Colonic mucosa (tissue), 4 donors: ENCODE results near the gene DNPEP. TPM values are rescaled to one million over a fixed set of nuclear protein-coding genes. Genes with fewer than 3 reads are reported as not detected.
"Not testable (repeated sequence)": the region's sequence is repeated elsewhere in the genome, so short reads cannot be mapped to it uniquely, and the experiment has no call there.

Source experiments
- DNase-seq: peaks from one replicate; pipeline ENCODE4 v3.0.0-alpha.2; 2020
- H3K27ac ChIP-seq: fragments of 200-600 bp; one replicate; pipeline ENCODE4 v1.8.0; 2021
- H3K27me3 ChIP-seq: fragments of 200-600 bp; one replicate; pipeline ENCODE4 v1.8.0; 2021
- H3K36me3 ChIP-seq: fragments of 200-600 bp; one replicate; pipeline ENCODE4 v1.8.0; 2021
- H3K4me1 ChIP-seq: fragments of 200-600 bp; one replicate; pipeline ENCODE4 v1.8.0; 2021; ENCODE audit warnings: mild to moderate bottlenecking
- H3K4me3 ChIP-seq: fragments of 200-600 bp; one replicate; pipeline ENCODE4 v1.8.0; 2021
- H3K9ac ChIP-seq, 2 donors: one replicate each; pipeline ENCODE4 v1.7.0; 2013; ENCODE audit warnings: control low read depth in 2 of 2, low read depth in 2 of 2, low read length in 2 of 2
- H3K9me3 ChIP-seq: fragments of 200-600 bp; one replicate; pipeline ENCODE4 v1.8.0; 2021
- intact Hi-C: fragments of 100-400 bp; cut with DNase I; formaldehyde crosslinking; loops from one replicate; pipeline ENCODE4 v1.14.1; 2022
- total RNA-seq, 2 donors: library from RNA; stranded (reverse); fragmentation: NEBNext Ultra II Directional in 1 of 2; extraction: Animal tissue kit (Norgen Biotek cat#: 25700) in 1 of 2; gene quantifications; one replicate each; pipeline ENCODE4 v1.2.1, GENCODE V29; 2021
- TF ChIP-seq, protein P1 (sequence below): fragments of 200-600 bp; IDR thresholded peaks from one replicate; pipeline ENCODE4 v1.8.0; 2022; ENCODE audit warnings: antibody characterized with exemption, mild to moderate bottlenecking
- donor health status: healthy.
- donor health status: DM: no; HTN: no; CAD: no.
- donor health status: DM: no; HTN: no; CAD: no.

Gene DNPEP
- total RNA-seq, 2 donors from 2014 or later, result 96.1 to 96.7 TPM

DNA sequence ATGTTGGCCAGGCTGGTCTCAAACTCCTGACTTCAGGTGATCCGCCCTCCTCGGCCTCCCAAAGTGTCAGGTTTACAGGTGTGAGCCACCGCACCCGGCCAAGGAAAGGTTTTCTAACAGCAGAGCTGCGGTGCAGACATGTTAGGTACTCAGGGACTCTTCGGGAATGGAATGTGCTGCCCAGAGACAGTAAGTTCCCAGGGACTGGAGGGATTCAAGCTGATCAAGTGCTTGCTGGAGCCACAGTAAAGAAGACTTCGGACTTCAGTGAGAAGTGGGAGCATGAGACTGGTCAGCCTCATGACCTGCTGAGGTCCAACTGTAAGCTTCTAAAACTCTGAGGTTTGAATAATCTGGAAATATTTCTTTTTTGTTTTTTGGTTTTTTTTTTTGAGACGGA is 22.7 kb upstream of the DNPEP start:
- H3K9ac ChIP-seq, result no peak overlapping the region
- intact Hi-C loops, result no loop called here
- H3K4me1 ChIP-seq, result no peaks in the 10 kb centered on the region
- TF ChIP-seq, protein P1, sequence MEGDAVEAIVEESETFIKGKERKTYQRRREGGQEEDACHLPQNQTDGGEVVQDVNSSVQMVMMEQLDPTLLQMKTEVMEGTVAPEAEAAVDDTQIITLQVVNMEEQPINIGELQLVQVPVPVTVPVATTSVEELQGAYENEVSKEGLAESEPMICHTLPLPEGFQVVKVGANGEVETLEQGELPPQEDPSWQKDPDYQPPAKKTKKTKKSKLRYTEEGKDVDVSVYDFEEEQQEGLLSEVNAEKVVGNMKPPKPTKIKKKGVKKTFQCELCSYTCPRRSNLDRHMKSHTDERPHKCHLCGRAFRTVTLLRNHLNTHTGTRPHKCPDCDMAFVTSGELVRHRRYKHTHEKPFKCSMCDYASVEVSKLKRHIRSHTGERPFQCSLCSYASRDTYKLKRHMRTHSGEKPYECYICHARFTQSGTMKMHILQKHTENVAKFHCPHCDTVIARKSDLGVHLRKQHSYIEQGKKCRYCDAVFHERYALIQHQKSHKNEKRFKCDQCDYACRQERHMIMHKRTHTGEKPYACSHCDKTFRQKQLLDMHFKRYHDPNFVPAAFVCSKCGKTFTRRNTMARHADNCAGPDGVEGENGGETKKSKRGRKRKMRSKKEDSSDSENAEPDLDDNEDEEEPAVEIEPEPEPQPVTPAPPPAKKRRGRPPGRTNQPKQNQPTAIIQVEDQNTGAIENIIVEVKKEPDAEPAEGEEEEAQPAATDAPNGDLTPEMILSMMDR, result no peak
- DNase-seq, result no peak
- H3K36me3 ChIP-seq, result no peaks in the 10 kb centered on the region
- no peak overlapping the region for H3K4me3 ChIP-seq
- H3K27me3 ChIP-seq, result no peaks in the 10 kb centered on the region
- no peaks in the 10 kb centered on the region for H3K9me3 ChIP-seq
- no peak overlapping the region for H3K27ac ChIP-seq

DNA sequence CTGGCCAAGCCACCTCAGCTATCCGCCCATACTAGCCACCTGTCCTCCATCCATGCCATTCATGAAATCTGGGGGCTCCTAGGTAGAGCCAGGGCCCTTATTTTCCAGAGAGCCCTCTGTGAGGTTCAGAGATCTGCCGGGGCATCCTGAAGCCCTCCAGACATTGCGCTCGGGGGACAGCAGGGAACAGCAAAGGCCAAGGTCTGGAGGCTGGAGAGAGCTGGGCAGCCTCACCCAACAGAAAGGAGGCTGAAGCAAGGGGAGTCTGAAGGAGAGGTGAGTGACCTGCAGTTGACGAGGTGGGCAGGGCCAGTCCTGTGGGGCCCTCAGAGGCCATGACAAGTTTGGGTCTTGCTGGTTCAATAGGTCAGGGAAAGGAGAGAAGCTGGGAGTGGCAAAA is 21.9 kb upstream of the DNPEP start:
- DNase-seq, result no peak
- Histone ChIP-seq H3K27ac (no peak overlapping the region), H3K9me3 (no peaks in the 10 kb centered on the region), H3K9ac (no peak overlapping the region), H3K4me1 (no peaks in the 10 kb centered on the region), H3K27me3 (no peaks in the 10 kb centered on the region), H3K4me3 (no peak overlapping the region), H3K36me3 (no peaks in the 10 kb centered on the region)
- intact Hi-C loops, result no loop called here
- TF ChIP-seq, protein P1, result no peak

DNA sequence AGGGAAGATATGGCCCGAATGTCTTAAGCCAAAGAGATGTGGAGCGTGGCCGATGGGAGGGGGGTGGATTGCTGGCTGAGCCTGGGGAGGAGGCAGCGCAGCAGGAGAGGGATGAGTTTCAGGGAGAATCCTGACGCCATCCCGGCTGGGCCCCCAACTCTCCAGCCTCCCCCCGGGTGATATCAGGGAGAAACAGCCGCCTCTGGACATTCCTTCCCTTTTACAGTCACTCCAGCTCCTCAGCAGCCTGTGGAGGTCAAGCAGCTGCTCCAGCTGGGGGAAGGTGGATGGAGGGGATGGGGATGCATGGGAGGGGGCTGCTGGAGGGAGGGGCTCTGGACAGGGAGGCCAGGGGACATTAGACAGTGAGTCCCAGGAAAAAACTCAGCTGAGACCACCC is 20.9 kb upstream of the DNPEP start:
- no peaks in the 10 kb centered on the region for H3K9me3 ChIP-seq
- H3K27me3 ChIP-seq, result no peaks in the 10 kb centered on the region
- DNase-seq, result no peak
- TF ChIP-seq, protein P1, result no peak
- no peak overlapping the region for H3K4me3 ChIP-seq
- H3K36me3 ChIP-seq, result no peaks in the 10 kb centered on the region
- no peak overlapping the region for H3K9ac ChIP-seq
- H3K27ac ChIP-seq, result no peak overlapping the region
- H3K4me1 ChIP-seq, result no peaks in the 10 kb centered on the region
- intact Hi-C loops, result no loop called here

DNA sequence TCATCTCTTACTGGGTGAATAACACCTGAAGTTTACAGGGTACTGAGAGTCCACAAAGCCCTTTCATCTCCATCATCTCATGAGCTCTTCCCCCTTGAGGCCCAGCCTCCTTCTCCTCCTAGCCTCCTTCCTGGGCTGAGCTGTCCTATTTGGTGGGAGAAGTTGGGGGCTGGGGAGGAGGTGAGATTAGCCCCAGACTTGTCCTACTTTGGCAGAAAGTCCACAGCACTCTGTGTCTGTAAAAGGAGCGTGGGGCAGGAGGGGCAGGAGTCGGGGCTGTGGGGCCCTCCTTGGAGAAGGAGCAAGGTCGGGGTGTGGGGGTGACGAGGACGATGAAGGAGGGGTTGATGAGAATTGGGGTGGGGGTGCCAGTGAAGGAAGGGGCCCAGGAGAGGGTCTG is 20.5 kb upstream of the DNPEP start:
- Histone ChIP-seq H3K9me3 (no peaks in the 10 kb centered on the region), H3K4me3 (no peak overlapping the region), H3K9ac (no peak overlapping the region), H3K27ac (no peak overlapping the region), H3K36me3 (no peaks in the 10 kb centered on the region), H3K27me3 (no peaks in the 10 kb centered on the region), H3K4me1 (no peaks in the 10 kb centered on the region)
- TF ChIP-seq, protein P1, result no peak
- no peak for DNase-seq
- intact Hi-C loops, result no loop called here

DNA sequence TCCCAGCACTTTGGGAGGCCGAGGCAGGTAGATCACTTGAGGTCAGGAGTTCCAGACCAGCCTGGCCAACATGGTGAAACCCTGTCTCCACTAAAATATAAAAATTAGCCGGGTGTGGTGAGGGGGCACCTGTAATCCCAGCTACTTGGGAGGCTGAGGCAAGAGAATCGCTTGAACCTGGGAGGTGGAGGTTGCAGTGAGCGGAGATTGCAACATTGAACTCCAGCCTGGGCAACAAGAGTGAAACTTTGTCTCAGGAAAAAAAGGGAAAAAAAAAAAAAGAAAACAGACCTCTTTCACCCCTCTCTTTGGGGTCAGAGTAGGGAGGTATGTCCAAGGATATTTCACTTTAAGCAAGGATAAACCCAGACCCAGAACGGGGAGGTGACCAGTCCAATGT is 19.6 kb upstream of the DNPEP start:
- H3K36me3 ChIP-seq, H3K27ac ChIP-seq, H3K4me1 ChIP-seq, H3K27me3 ChIP-seq, intact Hi-C loops, DNase-seq, H3K4me3 ChIP-seq, H3K9me3 ChIP-seq, H3K9ac ChIP-seq: not testable (repeated sequence)

DNA sequence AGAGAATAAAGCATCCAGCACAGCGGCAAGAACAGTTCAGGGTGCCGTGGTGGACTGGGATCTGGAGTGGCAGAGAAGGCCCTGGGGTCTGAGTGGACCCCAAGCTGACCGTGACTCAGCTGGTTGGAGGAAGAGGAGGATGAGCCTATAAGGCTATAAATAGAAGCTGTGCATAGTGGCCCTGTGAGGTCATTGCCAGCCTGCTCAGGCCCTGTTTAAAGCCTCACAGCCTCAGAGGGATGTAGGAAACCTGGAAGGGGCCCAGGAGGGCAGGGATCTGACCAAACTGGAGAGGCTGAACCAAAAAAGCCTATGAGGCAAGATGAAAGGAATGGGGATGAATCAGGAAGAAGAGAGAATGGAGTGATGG is 19.1 kb upstream of the DNPEP start:
- no peak overlapping the region for H3K4me3 ChIP-seq
- H3K4me1 ChIP-seq, result no peaks in the 10 kb centered on the region
- no peak for DNase-seq
- H3K27me3 ChIP-seq, result no peaks in the 10 kb centered on the region
- H3K9ac ChIP-seq, result no peak overlapping the region
- H3K36me3 ChIP-seq, result no peaks in the 10 kb centered on the region
- TF ChIP-seq, protein P1, result no peak
- peak overlapping the region; percentile 32 for H3K27ac ChIP-seq
- intact Hi-C loops, result no loop called here
- H3K9me3 ChIP-seq, result no peaks in the 10 kb centered on the region
